HepG2 (cell line): ENCODE data around the gene AFAP1. TPM values are rescaled to one million over a fixed set of nuclear protein-coding genes. Genes with fewer than 3 reads are reported as not detected.

Experiments used
- ATAC-seq: fragments of 200-7000 bp; cut with Tn5 transposase; 3 replicates; pipeline ENCODE4 v1.9.1; 2020; ENCODE audit warnings: mild to moderate bottlenecking, moderate library complexity
- BruUV-seq: library from RNA; stranded (reverse); fragments of 400-500 nt; replicated peaks from 2 replicates; lab custom pipeline; 2021; lab: Mats Ljungman, UMichigan
- CTCF ChIA-PET: fragments of 300-600 bp; formaldehyde crosslinking; extraction: SDS; loops from one replicate; lab custom pipeline; 2021; ENCODE audit warnings: low total read pairs, inconsistent platforms, low intra/inter-chr PET ratio; lab: Yijun Ruan, JAX
- POLR2A ChIA-PET: fragments of 350-600 bp; sonication (Branson Sonifier 250); formaldehyde crosslinking; loops from one replicate; lab custom pipeline; 2020; ENCODE audit warnings: antibody characterized with exemption, inconsistent platforms; lab: Yijun Ruan, JAX
- DNase-seq: peaks from one replicate; pipeline ENCODE4 v3.0.0-alpha.2; 2015; ENCODE audit warnings: low spot score
- FAIRE-seq: peaks from 3 replicates; lab custom pipeline; 2011; peaks lifted over from hg19 to GRCh38; lab: Jason Lieb, UNC
- H2AFZ ChIP-seq: one replicate; pipeline ENCODE4 v1.6.1; 2011; ENCODE audit warnings: low read length, inconsistent platforms
- H3K27ac ChIP-seq: fragments of 300-600 bp; 3 replicates; pipeline ENCODE4 v1.8.0; 2011; ENCODE audit warnings: mixed run types, mild to moderate bottlenecking, mixed read lengths, low read length, inconsistent platforms; ENCODE audit not compliant: insufficient read depth; ENCODE audit errors: extremely low read length
- H3K27me3 ChIP-seq, 2 experiments: fragments of 200-600 bp in 1 of 2; 2 replicates in 1 of 2; 3 replicates in 1 of 2; pipeline versions ENCODE4 v1.6.0 to v1.8.0; 2011; ENCODE audit warnings: low read length in 2 of 2, mild to moderate bottlenecking in 2 of 2, moderate library complexity in 2 of 2, inconsistent platforms in 1 of 2; ENCODE audit not compliant: insufficient read depth in 2 of 2, control insufficient read depth in 1 of 2
- H3K36me3 ChIP-seq, 2 experiments: fragments of 200-600 bp in 1 of 2; replicated peaks in 1 of 2; 2 replicates in 1 of 2; 3 replicates in 1 of 2; pipeline versions ENCODE4 v1.5.1 to v1.8.0; 2011; ENCODE audit warnings: low read length in 2 of 2, inconsistent platforms in 1 of 2; ENCODE audit not compliant: insufficient read depth in 2 of 2, control insufficient read depth in 1 of 2
- H3K4me1 ChIP-seq: 2 replicates; pipeline ENCODE4 v1.5.1; 2012; ENCODE audit warnings: low read length, inconsistent platforms; ENCODE audit not compliant: insufficient read depth
- H3K4me2 ChIP-seq: 2 replicates; pipeline ENCODE4 v1.6.0; 2011; ENCODE audit warnings: low read depth, low read length, inconsistent platforms
- H3K4me3 ChIP-seq, 3 experiments: fragments of 200-600 bp in 1 of 3; sonication (generic), shearing (Covaris generic) in 1 of 3; replicated peaks in 1 of 3; 2 replicates each; pipeline ENCODE4 v1.5.1; 2011 to 2016; ENCODE audit warnings: low read length in 3 of 3, inconsistent platforms in 2 of 3, low read depth in 2 of 3, mild to moderate bottlenecking in 2 of 3, control low read depth in 1 of 3, mixed read lengths in 1 of 3; ENCODE audit not compliant: insufficient read depth in 1 of 3
- H3K79me2 ChIP-seq: one replicate; pipeline ENCODE4 v1.6.1; 2011; ENCODE audit warnings: low read length, inconsistent platforms; ENCODE audit not compliant: insufficient read depth
- H3K9ac ChIP-seq: 2 replicates; pipeline ENCODE4 v1.6.0; 2011; ENCODE audit warnings: mild to moderate bottlenecking, low read depth, low read length, inconsistent platforms; ENCODE audit not compliant: insufficient read depth
- H3K9me3 ChIP-seq: 2 replicates; pipeline ENCODE4 v1.5.1; 2012; ENCODE audit warnings: mild to moderate bottlenecking, low read length
- H4K20me1 ChIP-seq: 2 replicates; pipeline ENCODE4 v1.6.0; 2011; ENCODE audit warnings: inconsistent platforms, mild to moderate bottlenecking, low read length, moderate library complexity; ENCODE audit not compliant: insufficient read depth
- EP300 ChIP-seq, 3 experiments: sonication (generic) in 1 of 3; formaldehyde crosslinking in 1 of 3; IDR thresholded peaks; 2 replicates each; pipeline versions ENCODE4 v1.5.1 to v1.6.1; 2011 to 2020; ENCODE audit warnings: low read depth in 2 of 3, low read length in 2 of 3, borderline replicate concordance in 1 of 3, improper control_type of control experiment in 1 of 3, mild to moderate bottlenecking in 1 of 3, missing genetic modification reagents in 1 of 3, moderate library complexity in 1 of 3
- FUBP1 ChIP-seq: sonication (generic); formaldehyde crosslinking; IDR thresholded peaks from 2 replicates; pipeline ENCODE4 v1.5.1; 2020; ENCODE audit warnings: missing genetic modification reagents, mild to moderate bottlenecking, borderline replicate concordance
- HMGXB3 ChIP-seq: sonication (generic); formaldehyde crosslinking; IDR thresholded peaks from 2 replicates; pipeline ENCODE4 v1.4.0; 2020; ENCODE audit warnings: missing genetic modification reagents, borderline replicate concordance
- IKZF1 ChIP-seq: fragments of 450-650 bp; IDR thresholded peaks from 2 replicates; pipeline ENCODE4 v1.7.1; 2016
- ISL2 ChIP-seq: sonication (generic); formaldehyde crosslinking; IDR thresholded peaks from 2 replicates; pipeline ENCODE4 v1.5.0; 2020; ENCODE audit warnings: missing genetic modification reagents
- SP1 ChIP-seq, 2 experiments: fragments of 450-650 bp in 1 of 2; sonication (generic) in 1 of 2; formaldehyde crosslinking in 1 of 2; IDR thresholded peaks; 2 replicates each; pipeline versions ENCODE4 v1.4.0 to v1.6.1; 2016 to 2020; ENCODE audit warnings: missing genetic modification reagents in 1 of 2
- SP140L ChIP-seq: sonication (generic); formaldehyde crosslinking; IDR thresholded peaks from 2 replicates; pipeline ENCODE4 v1.4.0; 2020; ENCODE audit warnings: missing genetic modification reagents, borderline replicate concordance
- TERF1 ChIP-seq: sonication (generic); formaldehyde crosslinking; IDR thresholded peaks from 2 replicates; pipeline ENCODE4 v1.8.0; 2022; ENCODE audit warnings: mild to moderate bottlenecking, missing genetic modification reagents, moderate library complexity
- THAP7 ChIP-seq: sonication (generic); formaldehyde crosslinking; IDR thresholded peaks from 2 replicates; pipeline ENCODE4 v1.8.1; 2023; ENCODE audit warnings: mild to moderate bottlenecking, missing genetic modification reagents
- ZFP37 ChIP-seq: sonication (generic); formaldehyde crosslinking; IDR thresholded peaks from 2 replicates; pipeline ENCODE4 v1.4.0; 2020; ENCODE audit warnings: missing genetic modification reagents, borderline replicate concordance
- ZNF432 ChIP-seq: sonication (generic); formaldehyde crosslinking; IDR thresholded peaks from 2 replicates; pipeline ENCODE4 v1.5.0; 2020; ENCODE audit warnings: missing genetic modification reagents, mild to moderate bottlenecking, borderline replicate concordance
- ZNF83 ChIP-seq: sonication (generic); formaldehyde crosslinking; IDR thresholded peaks from 2 replicates; pipeline ENCODE4 v1.4.0; 2020; ENCODE audit warnings: missing genetic modification reagents, mild to moderate bottlenecking, borderline replicate concordance
- WGBS: methylation state at CpG from one replicate; pipeline ENCODE4 v1.1.6; 2017; ENCODE audit warnings: low lambda C conversion rate; 5-methylcytosine and 5-hydroxymethylcytosine counted together
- in situ Hi-C: cut with HindIII; loops from 2 replicates; pipeline ENCODE4 v1.10.0; 2017; ENCODE audit warnings: low pct_unique_long_range_greater_than_20kb; ENCODE audit not compliant: extremely low pct_ligation_motif_present
- intact Hi-C: fragments of 100-400 bp; cut with micrococcal nuclease; formaldehyde crosslinking; loops from one replicate; pipeline ENCODE4 v1.10.0; 2022; ENCODE audit not compliant: unreplicated experiment
- polyA plus RNA-seq, 8 experiments: library from polyadenylated mRNA; depleted of rRNA in 3 of 8; stranded (reverse) in 7 of 8; unstranded in 1 of 8; fragments of >200 nt; fragmentation: Illumina TruSeq in 4 of 8; extraction: Trizol in 4 of 8; gene quantifications; 2 replicates each; pipeline versions ENCODE4 v1.2.1 to v1.2.3, GENCODE V29; 2011 to 2016; ENCODE audit warnings: low read depth in 4 of 8, missing spikeins in 1 of 8, mixed read lengths in 1 of 8; ENCODE audit not compliant: insufficient read depth in 1 of 8
- total RNA-seq, 5 experiments: library from RNA; depleted of rRNA; stranded (reverse); fragments of >200 nt; fragmentation: Illumina TruSeq; extraction: Trizol; gene quantifications; 2 replicates each; pipeline ENCODE4 v1.2.3, GENCODE V29; 2016; ENCODE audit warnings: low read depth in 1 of 5

The AFAP1 gene
- total and polyA plus RNA-seq, 2 of the 13 experiments (the other 11 are each of a cell fraction or from before 2014, with no cell fraction given) = 2.5 TPM

- no peak for TF ChIP-seq ZNF432 (CRISPR knock-in tag)
These were observed 61.3 kb downstream of the AFAP1 start (continued) for GRCh38 chr4:7878323-7878722.

GRCh38 chr4:7877176-7877575 lies 62.5 kb downstream of the AFAP1 start:
- H3K4me2 ChIP-seq = no peak overlapping the region
- ATAC-seq (no peak), FAIRE-seq (no peak), DNase-seq (no peak)
- no TSS peak for BruUV-seq
- peaks cover 31% of the 10 kb centered on the region for H3K4me1 ChIP-seq
- in situ Hi-C loops = no loop called here
- no peaks in the 10 kb centered on the region for H4K20me1 ChIP-seq
- no peak overlapping the region for H2AFZ ChIP-seq
- H3K4me3 ChIP-seq = no peak overlapping the region
- H3K36me3 ChIP-seq = no peaks in the 10 kb centered on the region
- no peaks in the 10 kb centered on the region for H3K27me3 ChIP-seq
- no peak overlapping the region for H3K27ac ChIP-seq
- H3K9me3 ChIP-seq = no peaks in the 10 kb centered on the region
- POLR2A ChIA-PET = no interaction called here
- no peak overlapping the region for H3K9ac ChIP-seq
- peaks cover 5% of the 10 kb centered on the region for H3K79me2 ChIP-seq
- CTCF ChIA-PET = no interaction called here
- WGBS = 95% methylated on average over 6 of the region's 6 CpGs
- intact Hi-C loops = loop anchor here (10.0 kb wide), 1 partner anchor 108 kb away; no protein-coding TSS in a partner anchor
- TF ChIP-seq ZFP37 (CRISPR knock-in tag) (no peak), TERF1 (CRISPR knock-in tag) (no peak), SP1 (IDR thresholded peaks at IDR 0.05) (no peak), SP1 (CRISPR knock-in tag; IDR thresholded peaks at IDR 0.05) (no peak), THAP7 (CRISPR knock-in tag) (no peak), HMGXB3 (no peak), ISL2 (CRISPR knock-in tag) (no peak), FUBP1 (CRISPR knock-in tag) (no peak), IKZF1 (no peak), EP300 (IDR thresholded peaks at IDR 0.05; ENCODE audit: low read depth in 2 of 2, low read length in 2 of 2) (no peak), EP300 (CRISPR knock-in tag; IDR thresholded peaks at IDR 0.05; ENCODE audit: borderline replicate concordance) (no peak), SP140L (CRISPR knock-in tag) (no peak), ZNF83 (CRISPR knock-in tag) (no peak)
